GM19238 (cell line): Measurements from ENCODE around the gene RERE.
A peak's percentile ranks its signal among the peaks of the same experiment; 100 is the strongest.

Experiments
- DNase-seq: peaks from one replicate; pipeline ENCODE4 v3.0.0; 2011; ENCODE audit warnings: low spot score; ENCODE audit not compliant: insufficient read length

The RERE gene

DNA sequence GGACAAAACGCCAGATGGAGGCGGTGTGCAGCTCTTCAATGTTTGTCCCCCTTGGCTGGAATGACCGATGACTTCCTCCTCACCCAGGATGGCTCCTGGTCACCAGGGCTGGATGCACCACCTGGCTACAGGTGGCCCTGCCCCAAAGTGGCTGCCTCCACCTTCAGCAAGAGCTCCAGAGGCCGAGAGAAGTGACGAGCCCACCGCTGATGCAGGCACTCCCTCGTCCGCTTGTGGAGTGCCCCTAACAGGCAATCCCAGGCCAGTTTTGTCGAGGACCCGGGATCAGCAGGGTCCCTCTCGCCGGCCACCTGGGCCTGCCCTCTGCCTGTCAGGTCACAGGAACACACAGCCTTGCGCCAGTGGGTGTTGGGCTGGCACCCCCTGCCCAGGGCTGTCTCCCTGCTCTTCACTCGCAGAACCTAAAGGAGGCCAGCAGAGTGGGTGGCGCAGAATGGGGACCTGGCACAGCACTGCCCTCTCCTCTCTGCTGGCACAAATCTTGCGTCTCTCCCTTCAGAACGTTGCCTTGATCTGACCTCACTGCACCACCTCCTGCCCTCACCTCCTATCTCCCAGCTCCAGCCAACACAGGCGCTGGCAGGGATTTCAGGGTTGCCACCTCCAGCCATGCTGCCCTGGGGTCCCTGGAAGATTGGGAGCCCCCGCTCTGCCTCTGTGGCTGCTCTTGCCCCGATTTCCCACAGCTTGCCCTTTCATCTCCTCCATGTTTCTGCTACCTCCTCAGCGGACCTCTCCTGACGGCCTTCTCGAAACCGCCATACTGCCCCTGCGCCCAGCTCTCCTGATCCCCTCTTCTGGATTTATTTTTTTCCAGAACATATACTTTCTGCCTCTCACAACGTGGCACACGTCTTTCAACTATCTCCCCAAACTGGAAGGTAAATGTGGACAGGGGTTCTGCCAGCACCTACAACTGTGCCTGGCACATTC lies 460.9 kb downstream of the RERE start:
- DNase-seq: no peak

GRCh38 chr1:8355439-8356255 lies 461.8 kb downstream of the RERE start:
- no peak for DNase-seq

DNA sequence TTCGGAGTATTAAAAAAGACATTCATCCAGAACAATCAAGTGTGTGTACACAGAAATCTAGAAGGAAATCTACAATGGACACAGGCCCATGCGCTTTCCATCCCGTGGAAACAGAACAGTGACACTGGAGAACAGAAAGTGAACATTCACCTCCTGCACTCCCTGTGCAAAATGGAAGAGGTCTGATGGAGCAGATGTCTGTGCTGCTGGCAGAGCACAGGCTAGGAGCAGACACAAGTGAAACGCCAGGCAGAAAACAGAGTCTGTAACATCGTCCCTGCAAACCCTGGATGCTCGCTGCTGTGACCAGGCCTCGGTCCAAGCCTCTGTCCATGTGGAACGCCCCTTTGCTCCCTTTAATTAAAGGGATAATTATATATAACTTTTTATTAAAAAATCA lies 463.4 kb downstream of the RERE start:
- DNase-seq: no peak

DNA sequence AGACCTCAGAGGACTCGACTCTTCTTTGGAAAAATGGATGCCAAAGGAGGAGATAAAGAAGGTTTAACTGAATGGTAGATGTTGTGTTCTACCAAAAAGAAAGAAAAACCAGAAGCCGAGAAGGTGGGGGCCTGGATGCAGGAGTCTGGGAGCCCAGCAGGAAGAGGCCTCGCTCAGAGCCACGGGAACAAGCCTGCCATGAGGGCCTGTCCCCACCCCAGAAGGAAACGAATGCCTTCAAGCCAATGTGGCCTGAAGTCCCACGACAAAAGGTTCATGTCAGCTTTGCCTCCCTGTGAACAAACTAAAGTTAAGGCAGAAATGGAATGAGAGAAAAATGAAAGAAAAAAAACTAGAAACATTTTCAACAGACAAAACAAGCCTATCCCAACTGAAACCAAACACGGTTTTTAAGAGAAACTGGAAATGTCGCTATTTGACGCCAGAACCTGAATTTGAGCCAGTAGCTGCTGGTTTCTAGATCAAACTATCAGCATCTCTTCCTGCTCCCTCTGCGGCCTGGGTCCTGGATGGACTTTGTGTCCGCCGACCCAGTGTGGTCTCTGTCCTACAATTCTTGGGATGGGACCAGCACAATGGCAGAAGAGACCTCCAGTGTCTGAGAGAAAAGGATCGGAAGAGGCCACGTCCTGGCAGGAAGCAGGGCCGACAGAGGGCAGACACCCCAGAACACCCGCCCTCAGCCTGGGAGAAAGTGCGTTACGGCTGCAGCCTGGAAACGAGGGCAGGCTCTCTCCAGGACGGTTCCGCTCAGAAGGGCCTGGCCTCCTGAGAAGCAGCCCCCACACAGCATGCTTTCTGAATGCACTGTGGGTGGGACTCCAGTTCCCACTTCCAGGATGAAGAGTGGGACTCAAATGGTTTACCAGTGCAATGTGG lies 464.3 kb downstream of the RERE start:
- no peak for DNase-seq

DNA sequence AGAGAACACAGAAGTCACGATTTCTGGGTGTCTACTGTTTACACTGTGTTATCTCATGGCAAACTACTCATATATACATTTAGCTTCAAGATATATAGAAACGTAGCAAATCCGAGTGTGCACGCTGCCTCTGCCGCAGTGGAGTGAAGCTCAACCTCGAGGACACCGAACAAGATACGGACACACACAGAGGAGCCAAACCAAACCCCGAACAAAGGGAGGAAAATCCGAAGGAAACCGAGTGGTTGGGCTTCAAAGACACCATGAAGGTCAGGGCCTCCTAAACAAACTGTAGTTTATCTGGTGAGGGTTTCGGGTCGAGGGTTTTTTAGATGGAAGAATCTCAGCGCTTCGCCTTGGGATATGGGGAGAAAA lies 465.0 kb downstream of the RERE start:
- DNase-seq: no peak

DNA sequence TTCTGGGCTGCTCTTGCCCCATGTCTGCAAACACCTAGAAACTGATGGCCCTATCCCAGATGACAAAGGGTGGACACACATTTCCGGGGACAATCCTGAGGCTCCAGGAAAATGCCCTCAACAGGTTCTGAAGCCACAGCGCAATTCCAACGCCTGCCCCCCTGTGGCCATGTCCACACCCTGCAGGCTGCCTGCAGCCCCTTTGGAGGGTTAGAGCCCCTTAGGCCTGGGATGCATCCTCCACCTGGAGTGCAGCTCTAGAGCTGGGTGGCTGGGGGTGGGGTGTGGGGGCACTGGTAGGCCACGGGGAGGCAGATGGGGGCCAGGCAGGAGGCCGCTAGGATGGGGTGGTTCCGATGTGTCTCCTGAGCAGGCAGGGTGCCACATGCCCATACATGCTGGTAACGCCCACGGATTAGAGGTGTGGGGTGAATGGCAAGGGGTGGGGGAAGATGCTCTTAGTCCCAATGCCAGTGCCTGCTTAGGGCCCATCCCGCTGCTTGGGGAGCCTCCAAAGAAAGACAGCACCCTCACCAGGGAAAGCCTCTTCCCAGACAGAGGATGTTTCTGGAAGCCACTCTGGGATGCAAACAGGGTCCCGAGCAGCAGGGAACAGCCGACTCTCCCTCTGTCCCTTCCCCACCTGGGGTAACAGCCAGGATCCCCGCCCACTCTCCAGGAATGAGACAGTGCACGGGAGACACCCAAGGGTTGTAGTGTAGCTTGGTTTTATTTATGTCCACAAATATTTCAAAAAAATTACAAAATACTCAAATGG lies 465.6 kb downstream of the RERE start:
- DNase-seq: no peak

DNA sequence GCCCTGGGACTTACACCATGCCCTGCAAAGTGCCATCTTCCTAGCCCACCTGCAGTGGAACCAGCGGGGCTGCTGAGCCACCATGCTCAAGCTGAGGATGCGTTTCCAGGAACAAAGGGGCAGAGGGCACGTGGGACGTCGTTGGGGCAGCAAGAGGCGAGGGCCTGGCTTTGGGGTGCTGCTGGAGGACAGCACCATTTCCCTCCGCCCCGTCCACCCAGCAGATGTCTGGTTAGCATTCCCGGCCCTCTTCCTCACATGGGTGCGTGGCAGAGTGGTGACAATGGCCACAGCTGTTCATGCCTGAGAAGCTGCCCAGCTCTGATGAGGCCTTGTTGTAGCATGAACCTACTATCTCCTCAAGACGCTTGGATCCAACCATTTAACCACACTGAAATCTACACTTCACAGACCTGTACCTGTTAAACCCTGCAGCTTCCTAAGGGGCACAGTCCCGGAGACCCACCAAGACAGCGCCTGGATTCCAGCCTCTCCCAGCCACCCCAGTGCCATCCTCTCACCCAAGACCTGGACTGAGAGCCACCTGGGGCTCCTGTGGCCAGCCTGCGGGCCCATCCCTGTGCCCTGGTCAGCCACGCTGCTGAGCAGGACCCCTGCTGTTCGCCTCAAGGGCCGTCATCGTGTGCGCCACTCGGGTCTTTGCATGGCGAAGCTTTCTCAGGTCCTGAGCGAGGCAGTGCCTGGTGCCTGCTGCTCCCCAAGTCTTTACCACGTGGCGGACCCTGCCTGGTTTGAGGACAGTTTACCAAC lies 466.3 kb downstream of the RERE start:
- DNase-seq: no peak

DNA sequence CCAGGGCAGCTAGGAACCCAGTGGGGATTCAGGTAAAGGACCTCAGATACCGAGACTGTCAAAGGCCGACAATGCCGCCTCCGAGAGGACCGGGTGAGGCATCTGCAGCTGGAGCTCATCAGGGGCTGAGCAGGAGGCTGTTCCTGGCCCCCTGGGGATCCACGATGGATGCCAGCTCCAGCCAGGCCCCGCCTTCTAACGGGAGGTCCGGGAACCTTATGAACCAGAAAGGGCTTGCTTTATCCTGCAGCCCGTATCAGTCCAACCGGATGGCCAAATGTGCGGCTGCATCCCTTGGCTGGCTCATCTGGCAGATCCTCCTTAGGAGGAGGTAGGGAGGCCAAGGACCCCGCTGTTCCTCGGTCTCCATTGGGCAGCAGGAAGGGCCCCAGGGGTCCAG lies 467.5 kb downstream of the RERE start:
- DNase-seq: no peak

DNA sequence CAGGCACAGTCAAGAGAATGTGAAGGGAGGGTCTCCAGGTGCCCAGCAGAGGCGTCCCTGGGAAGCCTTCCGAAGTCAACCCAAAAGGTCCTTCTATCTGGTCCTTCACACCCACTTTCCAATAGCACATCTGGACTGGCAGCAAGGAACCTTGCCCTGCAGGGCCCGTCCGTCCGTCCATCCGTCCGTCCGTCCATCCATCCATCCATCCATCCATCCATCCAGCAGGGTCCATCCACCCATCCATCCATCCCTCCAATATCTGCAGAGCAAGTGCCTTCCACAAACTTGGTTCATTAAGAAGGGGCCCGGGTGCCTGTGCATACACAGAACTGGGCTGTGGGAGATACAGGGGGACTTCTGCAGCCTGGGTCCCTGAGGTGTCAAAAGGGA lies 468.0 kb downstream of the RERE start:
- DNase-seq: no peak

DNA sequence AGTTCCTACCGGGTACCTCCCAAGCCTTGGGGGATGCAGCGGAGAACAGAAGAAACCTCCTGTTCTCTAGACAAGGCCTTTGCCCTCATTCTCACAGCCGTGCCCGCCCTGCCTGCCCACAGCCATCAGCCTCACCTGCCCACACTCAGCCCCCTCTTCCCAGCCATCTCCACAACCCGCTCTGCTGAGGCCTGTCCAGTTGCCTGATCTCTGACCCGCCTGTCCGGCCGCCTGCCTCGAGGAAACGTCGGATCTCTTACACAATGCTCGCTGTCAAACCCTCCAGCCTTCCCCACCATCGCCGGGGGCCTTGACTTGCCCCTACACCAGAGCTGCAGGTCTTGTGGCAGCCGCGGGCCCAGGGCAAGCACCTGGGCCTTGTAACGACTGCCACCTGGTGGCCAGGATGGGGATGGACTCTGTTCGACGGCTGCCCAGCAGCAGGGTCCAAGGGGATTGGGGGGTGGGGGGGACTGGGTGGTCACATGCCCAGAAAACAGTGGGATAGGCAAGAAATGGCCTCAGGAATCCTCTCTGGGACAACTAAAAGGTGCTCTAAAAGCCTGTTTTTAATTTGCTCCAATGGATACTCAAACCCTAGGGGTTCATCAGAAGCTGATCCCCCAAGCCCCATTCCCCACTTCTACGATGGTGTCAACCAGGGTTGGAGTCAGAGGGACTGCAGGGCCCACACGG lies 468.5 kb downstream of the RERE start:
- DNase-seq: peak; percentile 82

GRCh38 chr1:8348047-8348776 lies 469.2 kb downstream of the RERE start:
- DNase-seq: no peak

DNA sequence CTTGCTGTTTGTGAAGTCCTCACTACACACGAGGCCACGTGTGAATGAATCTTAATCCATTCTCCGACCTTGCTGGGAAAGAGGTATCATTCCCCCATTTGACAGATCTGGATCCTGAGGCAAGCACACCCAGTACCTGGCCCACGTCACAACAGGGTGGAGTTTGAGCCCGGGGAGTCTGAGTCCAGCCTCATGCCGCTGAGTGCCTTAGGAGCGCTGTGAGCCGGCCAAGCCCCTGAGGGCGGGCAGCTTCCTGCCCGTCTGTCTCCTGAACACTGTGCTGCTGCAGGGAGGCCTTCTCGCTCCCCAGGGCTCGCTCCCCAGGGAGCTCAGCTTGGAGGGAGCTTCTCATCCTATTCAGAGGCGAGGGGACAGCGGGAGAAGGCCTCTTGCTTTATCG lies 469.8 kb downstream of the RERE start:
- DNase-seq: no peak

DNA sequence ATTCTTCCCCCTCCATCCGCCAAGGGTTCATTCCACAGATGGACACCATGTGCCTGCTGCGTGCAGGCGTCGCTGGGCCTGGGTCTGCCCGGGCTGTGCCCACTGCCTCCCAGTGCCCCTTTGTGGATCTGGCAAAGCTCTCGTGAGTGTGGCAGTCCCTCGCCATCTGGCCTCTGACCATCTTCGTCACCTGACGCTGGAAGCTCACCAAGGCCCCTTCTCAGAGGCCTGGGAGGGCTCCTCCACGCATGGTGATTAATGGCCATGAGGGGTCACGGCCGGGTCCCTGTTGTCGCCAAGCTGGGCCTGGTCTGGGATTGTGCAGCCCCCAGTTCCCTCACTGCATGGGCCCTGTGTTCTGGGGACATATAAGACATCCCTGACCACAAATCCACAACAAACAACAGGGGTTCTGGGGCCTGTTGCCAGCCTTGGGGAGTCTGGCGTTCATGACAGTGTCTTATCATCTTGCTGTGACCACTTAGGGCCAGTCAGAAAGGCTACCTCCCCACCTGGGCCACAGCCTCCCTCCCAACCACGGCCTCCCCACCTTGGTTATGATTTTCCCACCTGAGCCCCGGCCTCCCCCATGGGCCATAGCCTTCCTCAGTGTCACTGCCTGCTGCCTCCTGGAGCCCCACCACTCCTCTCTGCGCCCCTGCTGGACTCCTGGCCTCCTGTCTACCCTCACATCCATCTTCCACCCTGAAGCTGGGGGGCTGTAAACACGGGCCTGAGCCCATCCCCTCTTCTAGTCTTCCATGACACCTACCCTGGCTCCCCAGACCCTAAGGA lies 471.6 kb downstream of the RERE start:
- no peak for DNase-seq

DNA sequence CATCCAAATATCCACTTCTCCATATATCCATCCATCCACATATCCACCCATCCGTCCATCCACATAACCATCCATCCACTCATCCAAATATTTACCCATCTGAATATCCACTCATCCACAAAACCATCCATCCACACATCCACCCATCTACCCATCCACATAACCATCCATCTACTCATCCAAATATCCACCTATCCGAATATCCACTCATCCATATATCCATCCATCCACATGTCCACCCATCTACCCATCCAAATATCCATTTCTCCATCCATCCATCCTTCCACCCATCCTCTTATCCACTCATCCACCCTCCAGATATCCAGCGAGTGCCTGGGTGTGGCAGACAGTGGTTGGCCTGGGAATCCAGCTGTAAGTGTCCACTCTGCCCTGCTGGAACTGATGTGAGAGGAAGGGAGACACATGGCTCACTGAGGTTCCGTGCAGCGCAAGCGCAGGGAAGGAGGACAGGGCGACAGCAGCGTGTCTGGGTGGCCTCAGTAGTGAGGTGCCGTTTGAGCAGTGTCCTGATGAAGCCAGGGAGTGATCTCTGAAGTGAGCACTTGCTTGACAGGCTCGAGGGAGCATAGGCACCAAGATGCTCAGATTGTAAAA lies 472.4 kb downstream of the RERE start:
- DNase-seq: no peak

DNA sequence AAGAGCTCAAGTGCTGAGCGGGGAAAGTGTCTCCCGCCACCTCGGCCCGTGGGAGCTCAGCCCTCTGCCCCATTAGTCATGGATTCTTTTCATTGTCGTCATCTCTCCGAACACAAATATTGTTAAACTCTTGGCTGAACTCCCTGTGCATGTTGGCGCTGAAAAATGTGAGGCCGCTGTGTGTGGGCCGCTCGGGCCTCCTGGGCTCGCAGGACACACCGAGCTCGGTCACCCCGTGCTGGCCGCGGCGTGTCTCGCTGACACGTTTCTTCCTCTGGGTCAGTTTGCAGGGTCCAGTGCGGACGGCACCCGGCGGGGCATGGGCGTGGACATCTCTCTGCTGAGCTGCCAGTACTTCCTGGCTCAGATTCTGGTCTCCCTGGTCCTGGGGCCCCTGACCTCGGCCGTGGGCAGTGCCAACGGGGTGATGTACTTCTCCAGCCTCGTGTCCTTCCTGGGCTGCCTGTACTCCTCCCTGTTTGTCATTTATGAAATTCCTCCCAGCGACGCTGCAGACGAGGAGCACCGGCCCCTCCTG lies 473.9 kb downstream of the RERE start:
- DNase-seq: no peak

DNA sequence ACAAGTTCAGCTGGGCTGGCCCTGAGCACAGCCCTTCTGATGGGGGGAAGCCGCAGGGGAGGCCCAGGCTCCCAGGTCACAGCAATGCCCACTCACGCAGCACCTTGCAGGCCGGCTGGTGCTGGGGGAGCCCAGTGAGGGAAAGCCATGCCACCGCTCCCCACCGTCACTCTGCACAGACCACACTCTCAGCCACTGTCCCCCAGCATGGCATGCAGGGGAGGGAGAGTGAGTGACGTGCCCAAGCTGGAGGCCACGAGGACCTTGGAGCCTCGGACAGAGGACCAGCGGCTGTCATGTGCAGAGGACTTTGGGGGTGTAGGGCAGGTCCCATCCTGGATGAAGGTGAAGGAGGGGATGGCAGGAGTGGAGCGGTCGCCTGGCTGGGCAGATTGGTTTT lies 474.4 kb downstream of the RERE start:
- no peak for DNase-seq

GRCh38 chr1:8342325-8342724 lies 475.1 kb downstream of the RERE start:
- no peak for DNase-seq
